Gastroesophageal sphincter (tissue), 4 donors: Measurements from ENCODE around the gene CDH5. TPM values are rescaled to one million over a fixed set of nuclear protein-coding genes. Genes with fewer than 3 reads are reported as not detected.
A peak's percentile ranks its signal among the peaks of the same experiment; 100 is the strongest.

Source experiments
- ATAC-seq: fragments of 150-250 bp; one replicate; pipeline ENCODE4 v1.9.1; 2016; ENCODE audit warnings: mild to moderate bottlenecking, moderate library complexity
- H3K27ac ChIP-seq, 4 donors: fragments of 200-600 bp; sonication (generic) in 3 of 4; 1 replicate in 3 of 4; 2 replicates in 1 of 4; pipeline ENCODE4 v1.5.1; 2016 to 2019
- H3K27me3 ChIP-seq: fragments of 200-600 bp; sonication (generic); one replicate; pipeline ENCODE4 v1.5.1; 2019
- H3K36me3 ChIP-seq, 2 donors: fragments of 200-600 bp; sonication (generic); one replicate each; pipeline ENCODE4 v1.5.1; 2019; ENCODE audit warnings: control low read depth in 1 of 2
- H3K4me1 ChIP-seq, 3 donors: fragments of 200-600 bp; sonication (generic); 1 replicate in 2 of 3; 2 replicates in 1 of 3; pipeline ENCODE4 v1.5.1; 2016 to 2019; ENCODE audit warnings: control low read depth in 2 of 3
- H3K4me3 ChIP-seq, 2 donors: fragments of 200-600 bp; sonication (generic); one replicate each; pipeline ENCODE4 v1.5.1; 2019; ENCODE audit warnings: mild to moderate bottlenecking in 1 of 2, moderate library complexity in 1 of 2
- H3K9me3 ChIP-seq, 3 donors: fragments of 200-600 bp; sonication (generic); one replicate each; pipeline ENCODE4 v1.5.1; 2017 to 2019; ENCODE audit warnings: control low read depth in 2 of 3
- EP300 ChIP-seq: sonication (generic); formaldehyde crosslinking; IDR thresholded peaks from one replicate; pipeline ENCODE4 v1.6.1; 2017; ENCODE audit warnings: antibody characterized with exemption, mild to moderate bottlenecking
- POLR2A ChIP-seq, 2 donors: fragments of 450-650 bp; IDR thresholded peaks; one replicate each; pipeline ENCODE4 v1.6.1; 2017; ENCODE audit warnings: antibody characterized with exemption in 2 of 2, mild to moderate bottlenecking in 2 of 2, moderate library complexity in 1 of 2
- POLR2AphosphoS5 ChIP-seq: sonication (generic); formaldehyde crosslinking; IDR thresholded peaks from one replicate; pipeline ENCODE4 v1.6.1; 2017; ENCODE audit warnings: antibody characterized with exemption
- WGBS, 2 donors: methylation state at CpG; one replicate each; pipeline ENCODE4 v1.1.5; 2018; ENCODE audit warnings: low coverage in 1 of 2; 5-methylcytosine and 5-hydroxymethylcytosine counted together
- total RNA-seq, 4 donors: library from RNA; depleted of rRNA; stranded (reverse); fragments of >200 nt; gene quantifications; one replicate each; pipeline ENCODE4 v1.1.0, GENCODE V29; 2016
- TF ChIP-seq, protein P1 (sequence below), 4 experiments: fragments of 200-600 bp in 2 of 4; fragments of 450-650 bp in 2 of 4; sonication (generic) in 1 of 4; IDR thresholded peaks; one replicate each; pipeline ENCODE4 v1.5.1; 2017 to 2019; ENCODE audit warnings: antibody characterized with exemption in 4 of 4, mild to moderate bottlenecking in 2 of 4, moderate library complexity in 2 of 4

CDH5 gene
- total RNA-seq, 4 donors from 2014 or later: 16.2 to 50.1 (median 38.5) TPM

DNA sequence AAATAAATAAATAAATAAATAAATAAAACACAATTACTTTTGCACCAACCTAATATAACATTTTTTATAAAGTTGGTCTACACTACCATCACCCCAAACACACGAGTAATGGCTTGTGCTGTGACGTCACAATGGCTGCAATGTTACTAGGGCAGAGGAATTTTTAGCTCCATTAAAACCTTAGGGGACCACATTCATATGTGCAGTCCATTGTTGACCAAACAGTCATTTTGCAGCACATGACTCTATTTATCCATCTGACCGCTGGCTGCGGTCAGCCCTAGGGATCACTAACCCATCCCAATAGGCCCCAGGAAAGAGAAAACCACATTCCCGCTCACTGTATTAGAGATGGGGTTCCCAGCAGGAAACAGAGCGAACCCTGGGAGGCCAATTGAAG lies 9.6 kb downstream of the CDH5 start:
- 75 to 85% methylated on average over 5 of the region's 6 CpGs for WGBS, 2 donors
- Histone ChIP-seq H3K9me3 (no peaks in the 10 kb centered on the region), H3K4me1 (peaks cover 0 to 4% (median 1%) of the 10 kb centered on the region in 3 donors), H3K4me3 (no peak overlapping the region), H3K36me3 (peaks cover 0 to 4% of the 10 kb centered on the region in 2 donors), H3K27me3 (no peaks in the 10 kb centered on the region), H3K27ac (peak overlapping the region in 1 of 4 donors; percentile 54)
- TF ChIP-seq EP300: no peak
- TF ChIP-seq, protein P1, sequence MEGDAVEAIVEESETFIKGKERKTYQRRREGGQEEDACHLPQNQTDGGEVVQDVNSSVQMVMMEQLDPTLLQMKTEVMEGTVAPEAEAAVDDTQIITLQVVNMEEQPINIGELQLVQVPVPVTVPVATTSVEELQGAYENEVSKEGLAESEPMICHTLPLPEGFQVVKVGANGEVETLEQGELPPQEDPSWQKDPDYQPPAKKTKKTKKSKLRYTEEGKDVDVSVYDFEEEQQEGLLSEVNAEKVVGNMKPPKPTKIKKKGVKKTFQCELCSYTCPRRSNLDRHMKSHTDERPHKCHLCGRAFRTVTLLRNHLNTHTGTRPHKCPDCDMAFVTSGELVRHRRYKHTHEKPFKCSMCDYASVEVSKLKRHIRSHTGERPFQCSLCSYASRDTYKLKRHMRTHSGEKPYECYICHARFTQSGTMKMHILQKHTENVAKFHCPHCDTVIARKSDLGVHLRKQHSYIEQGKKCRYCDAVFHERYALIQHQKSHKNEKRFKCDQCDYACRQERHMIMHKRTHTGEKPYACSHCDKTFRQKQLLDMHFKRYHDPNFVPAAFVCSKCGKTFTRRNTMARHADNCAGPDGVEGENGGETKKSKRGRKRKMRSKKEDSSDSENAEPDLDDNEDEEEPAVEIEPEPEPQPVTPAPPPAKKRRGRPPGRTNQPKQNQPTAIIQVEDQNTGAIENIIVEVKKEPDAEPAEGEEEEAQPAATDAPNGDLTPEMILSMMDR (IDR thresholded peaks at IDR 0.05): no peak
- no peak for TF ChIP-seq POLR2A (IDR thresholded peaks at IDR 0.05)
- TF ChIP-seq POLR2AphosphoS5: no peak
- no peak for ATAC-seq

DNA sequence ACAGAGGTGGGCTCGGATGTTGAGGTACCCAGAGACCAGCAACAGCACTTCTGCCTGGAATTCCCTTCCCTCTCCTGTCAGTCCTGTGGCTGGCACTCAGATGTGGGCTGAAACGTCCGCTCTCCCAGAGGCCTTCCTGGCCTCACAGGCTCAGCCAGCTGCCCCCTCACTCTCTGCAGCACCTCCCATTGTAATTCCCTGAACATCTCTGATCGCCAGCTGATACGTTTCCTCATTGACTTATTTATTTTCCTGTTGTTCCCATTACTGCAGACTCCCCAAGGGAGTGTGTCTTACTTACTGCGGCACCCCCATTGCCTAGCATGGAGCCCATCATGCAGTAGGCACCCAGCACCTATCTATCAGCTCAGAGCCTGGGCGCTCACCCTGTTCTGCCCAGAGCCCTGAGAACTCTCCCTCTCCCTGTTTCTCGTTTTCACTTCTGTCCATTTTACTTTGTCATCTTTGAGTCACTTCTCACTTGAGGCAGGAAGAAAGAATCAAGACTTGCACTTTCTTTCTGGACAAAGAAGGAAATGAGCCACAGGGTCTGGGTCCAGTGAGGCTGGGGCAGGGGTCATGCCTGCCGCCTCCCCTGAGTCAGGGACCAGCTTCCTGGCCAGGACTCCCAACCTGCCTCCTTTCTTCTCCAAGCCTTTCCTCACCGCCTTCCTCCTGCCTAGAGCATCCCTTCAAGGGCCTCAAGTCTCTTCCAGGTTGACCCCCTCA lies 10.2 kb downstream of the CDH5 start:
- ATAC-seq: no peak
- H3K27ac ChIP-seq: peak overlapping the region in 2 of 4 donors; percentile 18 to 54
- no peak overlapping the region for H3K4me3 ChIP-seq
- no peaks in the 10 kb centered on the region for H3K9me3 ChIP-seq
- TF ChIP-seq POLR2A (IDR thresholded peaks at IDR 0.05) (no peak), POLR2AphosphoS5 (no peak), EP300 (no peak)
- TF ChIP-seq, protein P1 (IDR thresholded peaks at IDR 0.05): no peak
- H3K27me3 ChIP-seq: no peaks in the 10 kb centered on the region
- WGBS, 2 donors: 77 to 89% methylated on average over 5 to 7 of the region's 10 CpGs
- H3K4me1 ChIP-seq: no peaks in the 10 kb centered on the region
- H3K36me3 ChIP-seq: peaks cover 0 to 4% of the 10 kb centered on the region in 2 donors

DNA sequence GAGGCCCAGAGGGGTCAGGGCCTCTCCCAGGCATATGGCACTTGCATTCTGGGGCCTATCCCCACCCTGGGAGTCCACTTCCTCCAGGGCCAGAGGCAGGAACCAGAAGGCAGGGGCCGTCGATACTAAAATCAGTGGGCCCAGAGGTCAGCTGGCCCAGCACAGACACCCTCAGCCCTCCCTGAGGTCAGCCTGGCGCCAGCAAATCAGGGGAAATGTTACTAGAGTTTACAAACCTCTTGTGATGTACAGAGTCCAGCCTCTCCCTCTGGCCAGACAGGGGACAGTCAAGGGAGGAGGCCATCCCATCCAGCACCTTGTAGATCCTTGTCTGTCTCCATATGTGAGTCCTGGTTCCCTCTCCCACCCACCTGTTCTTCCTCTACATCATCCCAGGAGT lies 10.8 kb downstream of the CDH5 start:
- Histone ChIP-seq H3K27ac (peak overlapping the region in 2 of 4 donors; percentile 18 to 54), H3K27me3 (no peaks in the 10 kb centered on the region), H3K36me3 (peaks cover 0 to 4% of the 10 kb centered on the region in 2 donors), H3K4me3 (no peak overlapping the region), H3K9me3 (no peaks in the 10 kb centered on the region), H3K4me1 (no peaks in the 10 kb centered on the region)
- no CpG with 5 or more reads among the region's 3 CpGs for WGBS, 2 donors
- no peak for ATAC-seq
- TF ChIP-seq EP300: no peak

DNA sequence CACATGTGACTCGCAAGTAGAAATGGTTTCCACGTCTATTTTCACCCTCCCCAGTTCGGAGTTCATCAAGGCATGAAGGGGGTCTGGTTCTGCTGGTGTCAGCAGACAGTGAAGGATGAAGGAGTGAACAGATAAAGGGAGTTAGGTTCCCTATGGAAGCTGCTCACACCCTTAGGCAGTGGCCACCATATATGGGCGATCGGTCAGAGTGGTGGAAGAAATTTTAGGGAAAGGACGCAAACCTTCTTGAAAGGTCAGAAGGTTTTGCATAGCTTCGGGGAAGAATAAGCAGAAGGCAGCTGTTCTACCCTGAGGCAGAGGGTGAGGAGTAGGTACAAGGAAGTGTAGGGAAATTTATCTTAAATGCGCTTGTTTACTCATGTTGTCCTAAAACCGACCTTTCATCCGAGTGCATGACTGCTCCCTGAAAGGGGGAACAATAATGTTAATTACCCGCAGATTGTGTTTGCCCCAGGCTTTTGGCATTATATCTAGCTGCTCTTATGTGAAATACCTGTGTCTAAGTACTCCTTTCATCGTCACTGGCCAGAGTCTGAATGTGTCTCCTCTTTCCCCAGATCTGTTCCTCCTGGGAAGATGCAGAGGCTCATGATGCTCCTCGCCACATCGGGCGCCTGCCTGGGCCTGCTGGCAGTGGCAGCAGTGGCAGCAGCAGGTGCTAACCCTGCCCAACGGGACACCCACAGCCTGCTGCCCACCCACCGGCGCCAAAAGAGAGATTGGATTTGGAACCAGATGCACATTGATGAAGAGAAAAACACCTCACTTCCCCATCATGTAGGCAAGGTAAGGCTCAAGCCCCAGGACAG lies 12.5 kb downstream of the CDH5 start:
- no peak overlapping the region for H3K27ac ChIP-seq
- H3K36me3 ChIP-seq: peaks cover 0 to 4% of the 10 kb centered on the region in 2 donors
- no peaks in the 10 kb centered on the region for H3K27me3 ChIP-seq
- ATAC-seq: no peak
- no peak overlapping the region for H3K4me3 ChIP-seq
- H3K9me3 ChIP-seq: no peaks in the 10 kb centered on the region
- no peak for TF ChIP-seq POLR2AphosphoS5
- no peak for TF ChIP-seq EP300
- TF ChIP-seq POLR2A (IDR thresholded peaks at IDR 0.05): no peak
- TF ChIP-seq, protein P1 (IDR thresholded peaks at IDR 0.05): no peak
- 74% methylated on average over 7 to 16 of the region's 18 CpGs for WGBS, 2 donors
- peaks cover 0 to 15% (median 0%) of the 10 kb centered on the region in 3 donors for H3K4me1 ChIP-seq

DNA sequence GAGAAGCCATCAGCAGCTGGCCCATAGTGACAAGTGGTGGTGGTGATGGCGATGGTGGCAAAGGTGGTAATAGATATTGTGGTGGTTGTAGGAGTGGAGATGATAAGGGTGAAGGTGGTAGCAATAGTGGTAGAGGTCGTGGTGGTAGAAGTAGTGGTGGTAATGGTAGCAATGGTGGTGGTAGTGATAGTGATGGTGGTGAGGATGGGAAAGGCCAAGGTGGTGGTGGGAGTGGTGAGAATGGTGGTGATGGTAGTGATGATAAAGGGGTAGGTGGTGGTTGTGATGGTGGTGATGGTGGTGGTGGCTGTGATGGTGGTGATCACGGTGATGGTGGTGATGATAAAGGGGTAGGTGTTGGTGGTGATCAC lies 13.1 kb downstream of the CDH5 start:
- no peak for ATAC-seq
- H3K36me3 ChIP-seq: peaks cover 0 to 4% of the 10 kb centered on the region in 2 donors
- no peaks in the 10 kb centered on the region for H3K9me3 ChIP-seq
- TF ChIP-seq, protein P1 (IDR thresholded peaks at IDR 0.05): no peak
- no peak for TF ChIP-seq POLR2AphosphoS5
- TF ChIP-seq POLR2A (IDR thresholded peaks at IDR 0.05): no peak
- TF ChIP-seq EP300: no peak
- no peak overlapping the region for H3K27ac ChIP-seq
- H3K4me3 ChIP-seq: no peak overlapping the region
- no peaks in the 10 kb centered on the region for H3K27me3 ChIP-seq
- 81 to 91% methylated on average over 3 of the region's 3 CpGs for WGBS, 2 donors
- peaks cover 0 to 15% (median 0%) of the 10 kb centered on the region in 3 donors for H3K4me1 ChIP-seq
